ENCODE data around the gene CCNL1. TPM values are rescaled to one million over a fixed set of nuclear protein-coding genes. Genes with fewer than 3 reads are reported as not detected.
"Not testable (repeated sequence)": the region's sequence is repeated elsewhere in the genome, so short reads cannot be mapped to it uniquely, and the experiment has no call there.

CCNL1 gene
- total RNA-seq, 2 donors from 2014 or later, result 260 to 288 TPM

GRCh38 chr3:157107644-157108133, 52.3 kb downstream of the CCNL1 start:
- no peak overlapping the region for H3K27ac Mint-ChIP-seq
- peaks cover 0 to 1% of the 10 kb centered on the region in 2 donors for H3K36me3 Mint-ChIP-seq
- no peak for ATAC-seq
- no peaks in the 10 kb centered on the region for H3K9me3 Mint-ChIP-seq
- DNase-seq (ENCODE audit: low spot score in 2 of 2), result no peak

- H3K27ac Mint-ChIP-seq, result no peak overlapping the region
- no peak for DNase-seq (ENCODE audit: low spot score in 2 of 2)
- H3K9me3 Mint-ChIP-seq, result no peaks in the 10 kb centered on the region
- ATAC-seq, result no peak
- peaks cover 0 to 8% of the 10 kb centered on the region in 2 donors for H3K36me3 Mint-ChIP-seq
Observed at GRCh38 chr3:157107037-157107436, 52.9 kb downstream of the CCNL1 start.

- no peaks in the 10 kb centered on the region for H3K9me3 Mint-ChIP-seq
- DNase-seq (ENCODE audit: low spot score in 2 of 2), result no peak
Observed at GRCh38 chr3:157104928-157105652, 54.9 kb downstream of the CCNL1 start.

GRCh38 chr3:157104521-157104920, 55.4 kb downstream of the CCNL1 start:
- H3K27ac Mint-ChIP-seq, result peak overlapping the region in 1 of 2 donors; percentile 36
- DNase-seq (ENCODE audit: low spot score in 2 of 2), result no peak
- ATAC-seq, result no peak
- no peaks in the 10 kb centered on the region for H3K9me3 Mint-ChIP-seq
- H3K36me3 Mint-ChIP-seq, result peaks cover 0 to 12% of the 10 kb centered on the region in 2 donors

More at GRCh38 chr3:157104928-157105652, 54.9 kb downstream of the CCNL1 start:
- Mint-ChIP-seq H3K36me3 (peaks cover 0 to 12% of the 10 kb centered on the region in 2 donors), H3K27ac (peak overlapping the region in 1 of 2 donors; percentile 36)
- no peak for ATAC-seq

- peak in 1 of 2 donors; percentile 12 for ATAC-seq
- Mint-ChIP-seq H3K9me3 (no peaks in the 10 kb centered on the region), H3K36me3 (peaks cover 0 to 18% of the 10 kb centered on the region in 2 donors), H3K27ac (peak overlapping the region in 1 of 2 donors; percentile 44)
- DNase-seq (ENCODE audit: low spot score in 2 of 2), result no peak
Observed at GRCh38 chr3:157103860-157104259, 56.1 kb downstream of the CCNL1 start.

GRCh38 chr3:157103280-157103679, 56.7 kb downstream of the CCNL1 start:
- Mint-ChIP-seq H3K36me3 (peaks cover 0 to 20% of the 10 kb centered on the region in 2 donors), H3K9me3 (no peaks in the 10 kb centered on the region), H3K27ac (peak overlapping the region in 1 of 2 donors; percentile 55)
- DNase-seq (ENCODE audit: low spot score in 2 of 2) (no peak), ATAC-seq (peak; percentile 10 to 61)

GRCh38 chr3:157102595-157102994, 57.4 kb downstream of the CCNL1 start:
- H3K9me3 Mint-ChIP-seq; ATAC-seq; H3K27ac Mint-ChIP-seq; DNase-seq (ENCODE audit: low spot score in 2 of 2): not testable (repeated sequence)
- peaks cover 0 to 20% of the 10 kb centered on the region in 2 donors for H3K36me3 Mint-ChIP-seq

- H3K27ac Mint-ChIP-seq, result no peak overlapping the region
- ATAC-seq (peak; percentile 41 to 59), DNase-seq (ENCODE audit: low spot score in 2 of 2) (no peak)
- no peaks in the 10 kb centered on the region for H3K9me3 Mint-ChIP-seq
- H3K36me3 Mint-ChIP-seq, result peaks cover 0 to 20% of the 10 kb centered on the region in 2 donors
Observed at GRCh38 chr3:157102098-157102497, 57.8 kb downstream of the CCNL1 start.

GRCh38 chr3:157101486-157101885, 58.5 kb downstream of the CCNL1 start:
- ATAC-seq (peak in 1 of 2 donors; percentile 40), DNase-seq (ENCODE audit: low spot score in 2 of 2) (no peak)
- Mint-ChIP-seq H3K9me3 (no peaks in the 10 kb centered on the region), H3K27ac (peak overlapping the region in 1 of 2 donors; percentile 44), H3K36me3 (peaks cover 0 to 20% of the 10 kb centered on the region in 2 donors)

GRCh38 chr3:157100608-157101396, 59.1 kb downstream of the CCNL1 start:
- peaks cover 0 to 20% of the 10 kb centered on the region in 2 donors for H3K36me3 Mint-ChIP-seq
- H3K9me3 Mint-ChIP-seq, result no peaks in the 10 kb centered on the region
- ATAC-seq (no peak), DNase-seq (ENCODE audit: low spot score in 2 of 2) (no peak)
- peak overlapping the region; percentile 3 to 44 for H3K27ac Mint-ChIP-seq

GRCh38 chr3:157100096-157100477, 59.9 kb downstream of the CCNL1 start:
- peak overlapping the region in 1 of 2 donors; percentile 72 for H3K27ac Mint-ChIP-seq
- ATAC-seq, result peak; percentile 18 to 78
- no peaks in the 10 kb centered on the region for H3K9me3 Mint-ChIP-seq
- DNase-seq (ENCODE audit: low spot score in 2 of 2), result no peak
- H3K36me3 Mint-ChIP-seq, result peaks cover 0 to 22% of the 10 kb centered on the region in 2 donors

- peak overlapping the region; percentile 65 to 72 for H3K27ac Mint-ChIP-seq
- no peaks in the 10 kb centered on the region for H3K9me3 Mint-ChIP-seq
- DNase-seq (ENCODE audit: low spot score in 2 of 2), result no peak
- ATAC-seq, result peak; percentile 9 to 46
- peaks cover 0 to 28% of the 10 kb centered on the region in 2 donors for H3K36me3 Mint-ChIP-seq
Observed at GRCh38 chr3:157099326-157100095, 60.4 kb downstream of the CCNL1 start.

GRCh38 chr3:157098823-157099185, 61.1 kb downstream of the CCNL1 start:
- DNase-seq (ENCODE audit: low spot score in 2 of 2) (no peak), ATAC-seq (no peak)
- peaks cover 0 to 30% of the 10 kb centered on the region in 2 donors for H3K36me3 Mint-ChIP-seq
- no peaks in the 10 kb centered on the region for H3K9me3 Mint-ChIP-seq
- peak overlapping the region; percentile 65 to 72 for H3K27ac Mint-ChIP-seq

GRCh38 chr3:157098121-157098822, 61.7 kb downstream of the CCNL1 start:
- H3K36me3 Mint-ChIP-seq, result peaks cover 0 to 30% of the 10 kb centered on the region in 2 donors
- ATAC-seq, result peak; percentile 23 to 59
- H3K9me3 Mint-ChIP-seq, result no peaks in the 10 kb centered on the region
- no peak for DNase-seq (ENCODE audit: low spot score in 2 of 2)
- H3K27ac Mint-ChIP-seq, result peak overlapping the region; percentile 65 to 72

Data from activated naive CD4-positive, alpha-beta T cell treated with anti-CD3 and anti-CD28 coated beads, Interleukin-2, amount 50 U/mL, for 72 hours (primary cell).